Body of pancreas (tissue), 4 donors: ENCODE results near the gene GABRA5. TPM values are rescaled to one million over a fixed set of nuclear protein-coding genes. Genes with fewer than 3 reads are reported as not detected.

Experiments used
- ATAC-seq: fragments of 150-250 bp; one replicate; pipeline ENCODE4 v1.9.1; 2016
- DNase-seq, 4 donors: peaks; one replicate each; pipeline ENCODE4 v3.0.0-alpha.2; 2019
- H3K27ac ChIP-seq, 4 donors: fragments of 200-600 bp; sonication (generic); 1 replicate in 3 of 4; 2 replicates in 1 of 4; pipeline versions ENCODE4 v1.5.1 to v1.6.1; 2016 to 2019; ENCODE audit warnings: mild to moderate bottlenecking in 1 of 4, mixed read lengths in 1 of 4, moderate library complexity in 1 of 4
- H3K27me3 ChIP-seq, 2 donors: fragments of 200-600 bp; sonication (generic); one replicate each; pipeline ENCODE4 v1.6.0; 2016; ENCODE audit warnings: mild to moderate bottlenecking in 1 of 2
- H3K36me3 ChIP-seq, 2 donors: fragments of 200-600 bp; sonication (generic); replicated peaks in 1 of 2; 2 replicates each; pipeline ENCODE4 v1.5.1; 2016; ENCODE audit warnings: low read depth in 2 of 2; ENCODE audit not compliant: insufficient read depth in 1 of 2
- H3K4me1 ChIP-seq: fragments of 200-600 bp; sonication (generic); one replicate; pipeline ENCODE4 v1.6.0; 2016
- H3K4me3 ChIP-seq, 2 donors: fragments of 200-600 bp; sonication (generic); 1 replicate in 1 of 2; 2 replicates in 1 of 2; pipeline ENCODE4 v1.5.1; 2016 to 2019
- H3K9me3 ChIP-seq, 3 donors: fragments of 200-600 bp; sonication (generic); 1 replicate in 2 of 3; 2 replicates in 1 of 3; pipeline ENCODE4 v1.5.1; 2016
- POLR2A ChIP-seq, 3 donors: fragments of 450-650 bp; IDR thresholded peaks; one replicate each; pipeline ENCODE4 v1.6.1; 2016; ENCODE audit warnings: antibody characterized with exemption in 3 of 3, mild to moderate bottlenecking in 2 of 3
- WGBS, 2 donors: methylation state at CpG; one replicate each; pipeline ENCODE4 v1.1.5; 2017; 5-methylcytosine and 5-hydroxymethylcytosine counted together
- intact Hi-C: fragments of 100-400 bp; cut with DNase I; formaldehyde crosslinking; loops from one replicate; pipeline ENCODE4 v1.15.1; 2023
- total RNA-seq, 2 donors: library from RNA; depleted of rRNA; stranded (reverse); fragments of >200 nt; gene quantifications; one replicate each; pipeline ENCODE4 v1.1.0, GENCODE V29; 2016
- TF ChIP-seq, protein P1 (sequence below), 7 experiments: fragments of 450-650 bp in 4 of 7; fragments of 200-600 bp in 3 of 7; sonication (generic) in 3 of 7; IDR thresholded peaks; one replicate each; pipeline ENCODE4 v1.5.1; 2016 to 2019; ENCODE audit warnings: antibody characterized with exemption in 7 of 7

GABRA5 gene
- total RNA-seq, 2 donors from 2014 or later, result 0.66 TPM; not detected in 1

DNA sequence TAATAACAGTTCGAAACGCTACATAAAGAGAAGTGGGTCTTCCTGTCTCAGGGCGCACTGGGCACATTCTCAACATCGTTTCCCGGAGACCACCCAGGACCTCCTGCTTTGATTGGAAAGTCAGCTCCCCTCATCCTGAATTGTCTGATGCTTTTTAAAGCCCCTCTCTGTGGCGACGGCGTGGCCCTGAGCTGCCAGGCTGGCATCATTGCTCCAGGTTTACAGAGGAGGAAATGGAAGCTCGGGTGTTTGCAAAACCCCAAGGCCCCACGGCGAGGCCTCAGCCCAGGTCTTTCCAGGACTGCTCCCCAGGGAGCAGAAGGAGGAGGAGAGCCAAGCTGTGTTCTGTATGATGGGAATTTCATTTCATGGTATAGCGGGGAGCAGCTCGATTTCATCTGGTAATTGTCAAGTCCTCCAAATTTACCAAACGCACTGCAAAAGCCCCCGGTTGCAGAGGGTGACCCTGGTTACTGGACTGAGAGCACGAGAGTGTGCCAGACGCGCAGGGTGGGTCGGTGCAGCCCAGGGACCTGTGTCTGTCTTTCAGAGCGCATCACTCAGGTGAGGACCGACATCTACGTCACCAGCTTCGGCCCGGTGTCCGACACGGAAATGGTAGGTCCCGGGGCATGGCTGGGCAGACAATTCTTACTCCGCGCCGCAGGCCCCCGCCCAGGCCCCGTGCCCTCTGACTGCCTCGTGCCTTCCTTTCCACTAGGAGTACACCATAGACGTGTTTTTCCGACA, 15.9 kb downstream of the GABRA5 start:
- DNase-seq (no peak), ATAC-seq (no peak)
- Histone ChIP-seq H3K4me1 (no peaks in the 10 kb centered on the region), H3K27ac (no peak overlapping the region), H3K9me3 (no peaks in the 10 kb centered on the region), H3K36me3 (no peaks in the 10 kb centered on the region), H3K4me3 (no peak overlapping the region), H3K27me3 (no peaks in the 10 kb centered on the region)
- no peak for TF ChIP-seq POLR2A (IDR thresholded peaks at IDR 0.05)
- TF ChIP-seq, protein P1, sequence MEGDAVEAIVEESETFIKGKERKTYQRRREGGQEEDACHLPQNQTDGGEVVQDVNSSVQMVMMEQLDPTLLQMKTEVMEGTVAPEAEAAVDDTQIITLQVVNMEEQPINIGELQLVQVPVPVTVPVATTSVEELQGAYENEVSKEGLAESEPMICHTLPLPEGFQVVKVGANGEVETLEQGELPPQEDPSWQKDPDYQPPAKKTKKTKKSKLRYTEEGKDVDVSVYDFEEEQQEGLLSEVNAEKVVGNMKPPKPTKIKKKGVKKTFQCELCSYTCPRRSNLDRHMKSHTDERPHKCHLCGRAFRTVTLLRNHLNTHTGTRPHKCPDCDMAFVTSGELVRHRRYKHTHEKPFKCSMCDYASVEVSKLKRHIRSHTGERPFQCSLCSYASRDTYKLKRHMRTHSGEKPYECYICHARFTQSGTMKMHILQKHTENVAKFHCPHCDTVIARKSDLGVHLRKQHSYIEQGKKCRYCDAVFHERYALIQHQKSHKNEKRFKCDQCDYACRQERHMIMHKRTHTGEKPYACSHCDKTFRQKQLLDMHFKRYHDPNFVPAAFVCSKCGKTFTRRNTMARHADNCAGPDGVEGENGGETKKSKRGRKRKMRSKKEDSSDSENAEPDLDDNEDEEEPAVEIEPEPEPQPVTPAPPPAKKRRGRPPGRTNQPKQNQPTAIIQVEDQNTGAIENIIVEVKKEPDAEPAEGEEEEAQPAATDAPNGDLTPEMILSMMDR (IDR thresholded peaks at IDR 0.05), result no peak
- 74 to 80% methylated on average over 34 to 35 of the region's 35 CpGs for WGBS, 2 donors
- intact Hi-C loops, result no loop called here

DNA sequence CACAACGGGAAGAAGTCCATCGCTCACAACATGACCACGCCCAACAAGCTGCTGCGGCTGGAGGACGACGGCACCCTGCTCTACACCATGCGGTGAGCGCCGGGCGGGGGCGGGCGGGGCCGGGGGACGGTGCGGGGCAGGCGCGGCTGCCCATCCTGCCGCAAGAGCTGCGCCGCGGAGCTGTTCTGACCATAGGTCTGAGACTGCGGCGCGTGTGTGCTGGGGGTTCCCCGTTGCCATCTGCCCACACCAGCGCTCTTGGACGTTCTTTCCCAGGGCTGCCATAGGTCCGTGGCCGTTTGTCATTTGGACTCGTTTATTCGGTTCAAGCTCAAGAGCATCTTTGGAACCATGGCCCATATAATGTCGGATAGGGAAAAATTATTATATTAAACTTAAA, 16.6 kb downstream of the GABRA5 start:
- WGBS, 2 donors, result 79 to 81% methylated on average over 19 to 26 of the region's 32 CpGs
- no peak for DNase-seq

DNA sequence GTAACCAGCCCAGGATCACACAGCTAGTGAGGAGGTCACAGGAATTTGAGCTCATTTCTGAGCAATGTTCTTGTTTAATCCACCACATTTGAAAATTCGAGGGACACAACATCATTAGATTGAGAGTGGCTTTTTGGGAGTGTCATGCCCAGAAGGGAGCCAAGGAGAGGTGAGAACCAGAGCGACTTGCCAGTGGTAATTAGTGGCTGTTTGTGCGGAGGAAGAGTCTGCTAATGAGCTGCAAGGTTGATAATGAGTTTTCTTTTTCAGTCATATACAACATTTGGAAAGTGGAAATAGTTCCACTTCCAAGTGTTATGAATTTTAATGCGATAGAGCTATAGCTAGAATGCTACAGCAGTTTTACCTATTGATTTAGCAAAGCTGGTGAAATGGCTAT, 19.7 kb downstream of the GABRA5 start:
- Histone ChIP-seq H3K4me1 (peaks cover 14% of the 10 kb centered on the region), H3K36me3 (no peaks in the 10 kb centered on the region), H3K4me3 (no peak overlapping the region), H3K27ac (no peak overlapping the region), H3K27me3 (no peaks in the 10 kb centered on the region), H3K9me3 (no peaks in the 10 kb centered on the region)
- TF ChIP-seq, protein P1 (IDR thresholded peaks at IDR 0.05), result no peak
- no peak for TF ChIP-seq POLR2A (IDR thresholded peaks at IDR 0.05)
- intact Hi-C loops, result no loop called here
- ATAC-seq (no peak), DNase-seq (no peak)
- WGBS, 2 donors, result 46 to 65% methylated on average over 4 of the region's 4 CpGs

More for the DNA sequence above, 16.6 kb downstream of the GABRA5 start:
- H3K36me3 ChIP-seq, result no peaks in the 10 kb centered on the region
- H3K4me3 ChIP-seq, result no peak overlapping the region
- no peak for ATAC-seq
- H3K9me3 ChIP-seq, result no peaks in the 10 kb centered on the region
- H3K27ac ChIP-seq, result no peak overlapping the region
- intact Hi-C loops, result no loop called here
- H3K27me3 ChIP-seq, result no peaks in the 10 kb centered on the region
- TF ChIP-seq POLR2A (IDR thresholded peaks at IDR 0.05), result no peak
- TF ChIP-seq, protein P1 (IDR thresholded peaks at IDR 0.05), result no peak
- H3K4me1 ChIP-seq, result peaks cover 3% of the 10 kb centered on the region

DNA sequence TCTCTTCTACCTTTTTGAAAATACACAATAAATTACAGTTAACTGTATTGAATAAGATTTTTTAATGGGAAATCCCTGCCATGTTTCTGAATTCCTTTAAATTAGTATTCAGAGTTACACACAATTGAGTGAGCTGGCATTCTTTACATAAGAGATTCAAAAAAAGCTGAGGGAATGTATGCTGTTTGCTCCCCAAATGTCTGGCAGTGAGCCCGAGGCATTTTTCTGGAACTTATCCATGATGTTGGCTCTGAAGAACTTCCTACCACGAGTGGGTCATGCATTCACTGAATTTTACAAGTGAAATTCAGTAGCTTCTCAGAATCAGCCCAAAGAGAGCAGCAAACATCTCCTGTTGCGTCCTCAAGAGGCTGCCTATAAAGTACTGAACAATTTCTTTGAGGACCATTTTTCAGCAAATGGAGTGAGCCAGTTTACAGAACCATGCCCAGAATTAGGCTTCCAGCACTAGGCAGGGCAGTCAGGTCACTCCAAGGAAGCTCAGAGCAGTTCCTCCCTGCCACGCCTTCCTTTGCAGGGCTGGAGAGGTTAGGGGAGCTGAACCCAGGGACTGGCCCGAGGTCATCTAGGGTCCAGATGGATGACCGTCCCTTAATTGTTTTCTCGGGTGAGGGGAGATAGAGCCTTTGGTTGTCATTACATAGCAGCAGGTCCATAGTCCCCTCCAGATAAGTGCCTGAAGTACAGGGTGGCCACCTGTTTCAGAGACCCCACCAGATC, 21.2 kb downstream of the GABRA5 start:
- ATAC-seq (no peak), DNase-seq (no peak)
- H3K4me1 ChIP-seq, result peaks cover 22% of the 10 kb centered on the region
- no peaks in the 10 kb centered on the region for H3K9me3 ChIP-seq
- no peak overlapping the region for H3K4me3 ChIP-seq
- no peaks in the 10 kb centered on the region for H3K27me3 ChIP-seq
- H3K36me3 ChIP-seq, result no peaks in the 10 kb centered on the region
- TF ChIP-seq, protein P1 (IDR thresholded peaks at IDR 0.05), result no peak
- no peak for TF ChIP-seq POLR2A (IDR thresholded peaks at IDR 0.05)
- 45 to 48% methylated on average over 7 of the region's 7 CpGs for WGBS, 2 donors
- intact Hi-C loops, result no loop called here
- no peak overlapping the region for H3K27ac ChIP-seq
